ENCODE measurements around the gene MYO1H.

GRCh38 chr12:109358154-109358869, 10.6 kb downstream of the MYO1H start:
- TF ChIP-seq CTCF (IDR thresholded peaks at IDR 0.05; ENCODE audit: low read depth, low read length) (no peak), EZH2phosphoT487 (IDR thresholded peaks at IDR 0.05; ENCODE audit: low read depth) (no peak)

Data from OCI-LY3 (cell line).